Upper lobe of left lung (tissue), 4 donors: Measurements from ENCODE around the gene KIF26B.

Experiments
- CTCF ChIP-seq, 6 experiments: fragments of 450-650 bp in 4 of 6; fragments of 200-600 bp in 2 of 6; sonication (generic) in 2 of 6; IDR thresholded peaks; one replicate each; pipeline ENCODE4 v1.5.1; 2016 to 2019; ENCODE audit warnings: antibody characterized with exemption in 6 of 6
- POLR2A ChIP-seq, 4 donors: fragments of 450-650 bp; IDR thresholded peaks; one replicate each; pipeline ENCODE4 v1.5.1; 2016 to 2017; ENCODE audit warnings: antibody characterized with exemption in 4 of 4, mild to moderate bottlenecking in 2 of 4

GRCh38 chr1:245583575-245584330 is 429.0 kb downstream of the KIF26B start:
- TF ChIP-seq CTCF (IDR thresholded peaks at IDR 0.05) (no peak), POLR2A (IDR thresholded peaks at IDR 0.05) (no peak)
